ENCODE results near the gene PCGF5. TPM values are rescaled to one million over a fixed set of nuclear protein-coding genes. Genes with fewer than 3 reads are reported as not detected.

The PCGF5 gene
- total and polyA plus RNA-seq, 11 donors: 54.2 to 90.7 (median 85.6) TPM

GRCh38 chr10:91211675-91212074 is 8.8 kb upstream of the PCGF5 start:
- DNase-seq (no peak), ATAC-seq (peak in 2 of 4 donors; percentile 20 to 61)
- Histone ChIP-seq H3K4me1 (peaks cover 0 to 44% (median 14%) of the 10 kb centered on the region in 12 donors), H3K4me3 (no peak overlapping the region), H3K27ac (no peak overlapping the region), H3K27me3 (no peaks in the 10 kb centered on the region), H3K36me3 (no peaks in the 10 kb centered on the region), H3K9me3 (no peaks in the 10 kb centered on the region)
- TF ChIP-seq CTCF (IDR thresholded peaks at IDR 0.05): no peak
- TF ChIP-seq POLR2A (IDR thresholded peaks at IDR 0.05): no peak
- intact Hi-C loops (cut with DNase I): loop anchor here in 1 of 10 donors (5.0 kb wide), 1 partner anchor 54 kb away; no protein-coding TSS in a partner anchor
- 60 to 66% (median 63%) methylated on average over 2 of the region's 2 CpGs for WGBS, 4 donors

GRCh38 chr10:91214911-91215310 is 5.6 kb upstream of the PCGF5 start:
- no peaks in the 10 kb centered on the region for H3K9me3 ChIP-seq
- no peaks in the 10 kb centered on the region for H3K36me3 ChIP-seq
- no peak overlapping the region for H3K4me3 ChIP-seq
- ATAC-seq: no peak
- 92 to 97% (median 94%) methylated on average over 2 of the region's 2 CpGs for WGBS, 4 donors
- no peaks in the 10 kb centered on the region for H3K27me3 ChIP-seq
- TF ChIP-seq POLR2A (IDR thresholded peaks at IDR 0.05) (no peak), CTCF (IDR thresholded peaks at IDR 0.05) (no peak)
- H3K27ac ChIP-seq: peak overlapping the region in 1 of 12 donors; percentile 44
- no peak for DNase-seq
- H3K4me1 ChIP-seq: peaks cover 0 to 41% (median 9%) of the 10 kb centered on the region in 12 donors
- intact Hi-C loops (cut with DNase I): loop anchor here in 1 of 10 donors (5.0 kb wide), 1 partner anchor 58 kb away; no protein-coding TSS in a partner anchor

GRCh38 chr10:91215384-91215783 is 5.1 kb upstream of the PCGF5 start:
- intact Hi-C loops (cut with DNase I): no loop called here
- H3K4me1 ChIP-seq: peaks cover 0 to 42% (median 10%) of the 10 kb centered on the region in 12 donors
- no peak for ATAC-seq

More at GRCh38 chr10:91215384-91215783, 5.1 kb upstream of the PCGF5 start:
- H3K27me3 ChIP-seq: no peaks in the 10 kb centered on the region
- TF ChIP-seq CTCF (IDR thresholded peaks at IDR 0.05) (no peak), POLR2A (IDR thresholded peaks at IDR 0.05) (no peak)
- H3K27ac ChIP-seq: peak overlapping the region in 1 of 12 donors; percentile 44
- no peaks in the 10 kb centered on the region for H3K36me3 ChIP-seq
- no peaks in the 10 kb centered on the region for H3K9me3 ChIP-seq
- WGBS, 4 donors: 88 to 91% (median 89%) methylated on average over 2 of the region's 2 CpGs
- DNase-seq: no peak
- no peak overlapping the region for H3K4me3 ChIP-seq

Measured in heart left ventricle (tissue), 16 donors.